ENCODE measurements around the gene MEMO1.
"Not testable (repeated sequence)": the region's sequence is repeated elsewhere in the genome, so short reads cannot be mapped to it uniquely, and the experiment has no call there.

Gene MEMO1

DNA sequence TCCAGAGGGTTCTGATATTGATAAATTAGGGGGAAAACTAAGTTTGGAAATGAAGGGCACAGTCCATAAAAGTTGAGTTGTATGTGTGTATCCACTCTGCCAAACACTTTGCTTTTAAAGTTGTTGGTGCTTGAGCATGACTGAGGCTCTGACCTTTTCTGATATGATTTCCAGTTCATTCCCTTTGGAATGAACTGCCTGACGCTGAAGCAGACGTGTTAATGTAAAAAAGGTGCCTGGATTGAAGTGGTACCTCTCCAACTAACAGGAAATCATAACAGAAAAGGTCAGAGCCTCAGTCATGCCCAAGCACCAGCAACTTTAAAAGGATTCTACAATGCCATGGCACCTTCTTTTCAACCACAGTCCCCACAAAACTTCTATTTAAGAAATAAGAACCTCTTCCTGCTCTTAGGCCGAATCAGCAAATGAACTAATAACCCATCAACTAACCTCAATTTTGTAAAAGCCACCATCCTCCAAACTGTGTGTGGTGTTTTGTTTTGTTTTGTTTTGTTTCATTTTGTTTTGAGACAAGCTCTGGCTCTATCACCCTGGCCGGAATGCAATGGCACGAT is 52.6 kb downstream of the MEMO1 start:
- no peak for ATAC-seq
- TF ChIP-seq GLIS3 (CRISPR knock-in tag; IDR thresholded peaks at IDR 0.05) (no peak), ESRRG (CRISPR knock-in tag; IDR thresholded peaks at IDR 0.05) (no peak), ISL1 (CRISPR knock-in tag; IDR thresholded peaks at IDR 0.05) (no peak), ARNTL (CRISPR knock-in tag; IDR thresholded peaks at IDR 0.05; ENCODE audit: borderline replicate concordance, low read depth) (no peak), TCF4 (CRISPR knock-in tag; IDR thresholded peaks at IDR 0.05; ENCODE audit: borderline replicate concordance) (no peak)

DNA sequence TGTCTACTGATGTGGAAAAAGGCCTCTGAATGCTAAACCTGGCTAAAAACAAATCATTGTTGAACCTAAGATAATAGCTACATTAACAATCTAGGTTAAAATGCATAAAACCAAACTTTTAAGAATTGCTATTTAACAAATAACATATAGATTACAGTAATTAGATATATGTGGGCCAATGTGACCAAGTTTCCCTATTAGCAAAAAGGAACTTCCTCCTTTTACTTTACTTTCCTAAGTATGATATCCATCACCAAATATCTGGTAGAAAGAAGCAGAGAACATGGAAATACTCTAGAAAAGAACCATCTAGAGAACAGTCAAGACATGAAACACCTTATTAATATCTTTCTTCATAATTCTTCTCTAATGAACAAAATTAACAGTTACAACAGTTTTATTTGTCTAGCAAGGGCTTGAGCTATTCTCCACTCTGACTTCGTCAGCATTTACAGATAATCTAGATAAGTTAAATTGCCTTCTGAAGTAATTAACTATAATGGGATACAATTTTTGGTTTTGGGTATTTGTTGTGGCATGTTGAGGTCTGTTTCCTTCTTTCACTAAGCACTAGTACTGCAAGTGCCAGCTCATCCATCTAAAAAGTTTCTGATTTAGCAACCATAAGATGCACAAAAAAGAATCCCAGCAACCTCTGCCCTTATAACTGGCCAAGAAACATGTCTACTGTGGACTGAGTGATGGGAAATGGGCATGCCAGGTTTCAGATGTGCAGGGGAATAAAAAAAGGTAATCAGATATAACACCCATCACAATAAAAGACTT is 53.3 kb downstream of the MEMO1 start:
- TF ChIP-seq ISL1 (CRISPR knock-in tag; IDR thresholded peaks at IDR 0.05) (no peak), TCF4 (CRISPR knock-in tag; IDR thresholded peaks at IDR 0.05; ENCODE audit: borderline replicate concordance) (no peak), GLIS3 (CRISPR knock-in tag; IDR thresholded peaks at IDR 0.05) (no peak), TOX (CRISPR knock-in tag; IDR thresholded peaks at IDR 0.05; ENCODE audit: borderline replicate concordance) (no peak)
- TF ChIP-seq, protein P1, sequence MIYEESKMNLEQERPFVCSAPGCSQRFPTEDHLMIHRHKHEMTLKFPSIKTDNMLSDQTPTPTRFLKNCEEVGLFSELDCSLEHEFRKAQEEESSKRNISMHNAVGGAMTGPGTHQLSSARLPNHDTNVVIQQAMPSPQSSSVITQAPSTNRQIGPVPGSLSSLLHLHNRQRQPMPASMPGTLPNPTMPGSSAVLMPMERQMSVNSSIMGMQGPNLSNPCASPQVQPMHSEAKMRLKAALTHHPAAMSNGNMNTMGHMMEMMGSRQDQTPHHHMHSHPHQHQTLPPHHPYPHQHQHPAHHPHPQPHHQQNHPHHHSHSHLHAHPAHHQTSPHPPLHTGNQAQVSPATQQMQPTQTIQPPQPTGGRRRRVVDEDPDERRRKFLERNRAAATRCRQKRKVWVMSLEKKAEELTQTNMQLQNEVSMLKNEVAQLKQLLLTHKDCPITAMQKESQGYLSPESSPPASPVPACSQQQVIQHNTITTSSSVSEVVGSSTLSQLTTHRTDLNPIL (CRISPR knock-in tag; IDR thresholded peaks at IDR 0.05; ENCODE audit: low read depth), result no peak
- no peak for ATAC-seq

DNA sequence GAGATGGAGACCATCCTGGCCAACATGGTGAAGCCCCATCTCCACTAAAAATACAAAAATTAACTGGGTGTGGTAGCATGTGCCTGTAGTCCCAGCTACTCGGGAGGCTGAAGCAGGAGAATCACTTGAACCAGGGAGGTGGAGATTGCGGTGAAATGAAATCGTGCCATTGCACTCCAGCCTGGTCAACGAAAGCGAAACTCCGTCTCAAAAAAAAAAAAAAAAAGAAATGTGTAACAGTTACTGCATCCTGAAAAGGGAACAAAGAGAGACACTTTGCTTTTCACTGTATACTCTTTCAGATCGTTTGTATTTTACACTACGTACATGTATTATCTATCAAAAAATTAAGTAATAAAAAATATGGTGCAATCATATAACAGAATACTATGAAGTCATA is 53.9 kb downstream of the MEMO1 start:
- ATAC-seq, result not testable (repeated sequence)

DNA sequence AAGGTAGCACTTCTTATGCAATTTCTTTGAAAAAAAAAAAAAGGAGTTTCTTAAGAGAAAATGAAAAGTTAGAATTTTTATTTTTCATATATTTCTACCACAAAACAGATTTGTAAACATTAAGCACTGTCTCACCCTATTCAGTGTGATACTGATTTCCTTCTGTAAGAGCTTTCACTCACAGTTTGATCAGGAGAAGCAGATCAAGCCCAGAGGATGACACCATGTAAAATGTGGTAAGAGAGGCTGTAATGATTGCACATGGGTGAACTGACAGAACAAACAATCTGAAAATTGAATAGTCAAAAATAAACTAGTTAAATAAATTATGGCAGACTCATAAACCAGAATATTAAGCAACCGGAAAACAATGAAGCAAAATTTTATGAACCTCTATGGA is 54.5 kb downstream of the MEMO1 start:
- ATAC-seq, result no peak
- TF ChIP-seq, protein P2, sequence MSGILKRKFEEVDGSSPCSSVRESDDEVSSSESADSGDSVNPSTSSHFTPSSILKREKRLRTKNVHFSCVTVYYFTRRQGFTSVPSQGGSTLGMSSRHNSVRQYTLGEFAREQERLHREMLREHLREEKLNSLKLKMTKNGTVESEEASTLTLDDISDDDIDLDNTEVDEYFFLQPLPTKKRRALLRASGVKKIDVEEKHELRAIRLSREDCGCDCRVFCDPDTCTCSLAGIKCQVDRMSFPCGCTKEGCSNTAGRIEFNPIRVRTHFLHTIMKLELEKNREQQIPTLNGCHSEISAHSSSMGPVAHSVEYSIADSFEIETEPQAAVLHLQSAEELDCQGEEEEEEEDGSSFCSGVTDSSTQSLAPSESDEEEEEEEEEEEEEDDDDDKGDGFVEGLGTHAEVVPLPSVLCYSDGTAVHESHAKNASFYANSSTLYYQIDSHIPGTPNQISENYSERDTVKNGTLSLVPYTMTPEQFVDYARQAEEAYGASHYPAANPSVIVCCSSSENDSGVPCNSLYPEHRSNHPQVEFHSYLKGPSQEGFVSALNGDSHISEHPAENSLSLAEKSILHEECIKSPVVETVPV (CRISPR knock-in tag; IDR thresholded peaks at IDR 0.05), result no peak
- TF ChIP-seq ZFP3 (CRISPR knock-in tag; IDR thresholded peaks at IDR 0.05), result no peak
- TF ChIP-seq, protein P3, sequence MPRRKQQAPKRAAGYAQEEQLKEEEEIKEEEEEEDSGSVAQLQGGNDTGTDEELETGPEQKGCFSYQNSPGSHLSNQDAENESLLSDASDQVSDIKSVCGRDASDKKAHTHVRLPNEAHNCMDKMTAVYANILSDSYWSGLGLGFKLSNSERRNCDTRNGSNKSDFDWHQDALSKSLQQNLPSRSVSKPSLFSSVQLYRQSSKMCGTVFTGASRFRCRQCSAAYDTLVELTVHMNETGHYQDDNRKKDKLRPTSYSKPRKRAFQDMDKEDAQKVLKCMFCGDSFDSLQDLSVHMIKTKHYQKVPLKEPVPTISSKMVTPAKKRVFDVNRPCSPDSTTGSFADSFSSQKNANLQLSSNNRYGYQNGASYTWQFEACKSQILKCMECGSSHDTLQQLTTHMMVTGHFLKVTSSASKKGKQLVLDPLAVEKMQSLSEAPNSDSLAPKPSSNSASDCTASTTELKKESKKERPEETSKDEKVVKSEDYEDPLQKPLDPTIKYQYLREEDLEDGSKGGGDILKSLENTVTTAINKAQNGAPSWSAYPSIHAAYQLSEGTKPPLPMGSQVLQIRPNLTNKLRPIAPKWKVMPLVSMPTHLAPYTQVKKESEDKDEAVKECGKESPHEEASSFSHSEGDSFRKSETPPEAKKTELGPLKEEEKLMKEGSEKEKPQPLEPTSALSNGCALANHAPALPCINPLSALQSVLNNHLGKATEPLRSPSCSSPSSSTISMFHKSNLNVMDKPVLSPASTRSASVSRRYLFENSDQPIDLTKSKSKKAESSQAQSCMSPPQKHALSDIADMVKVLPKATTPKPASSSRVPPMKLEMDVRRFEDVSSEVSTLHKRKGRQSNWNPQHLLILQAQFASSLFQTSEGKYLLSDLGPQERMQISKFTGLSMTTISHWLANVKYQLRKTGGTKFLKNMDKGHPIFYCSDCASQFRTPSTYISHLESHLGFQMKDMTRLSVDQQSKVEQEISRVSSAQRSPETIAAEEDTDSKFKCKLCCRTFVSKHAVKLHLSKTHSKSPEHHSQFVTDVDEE (CRISPR knock-in tag; IDR thresholded peaks at IDR 0.05), result no peak
- TF ChIP-seq, protein P4, sequence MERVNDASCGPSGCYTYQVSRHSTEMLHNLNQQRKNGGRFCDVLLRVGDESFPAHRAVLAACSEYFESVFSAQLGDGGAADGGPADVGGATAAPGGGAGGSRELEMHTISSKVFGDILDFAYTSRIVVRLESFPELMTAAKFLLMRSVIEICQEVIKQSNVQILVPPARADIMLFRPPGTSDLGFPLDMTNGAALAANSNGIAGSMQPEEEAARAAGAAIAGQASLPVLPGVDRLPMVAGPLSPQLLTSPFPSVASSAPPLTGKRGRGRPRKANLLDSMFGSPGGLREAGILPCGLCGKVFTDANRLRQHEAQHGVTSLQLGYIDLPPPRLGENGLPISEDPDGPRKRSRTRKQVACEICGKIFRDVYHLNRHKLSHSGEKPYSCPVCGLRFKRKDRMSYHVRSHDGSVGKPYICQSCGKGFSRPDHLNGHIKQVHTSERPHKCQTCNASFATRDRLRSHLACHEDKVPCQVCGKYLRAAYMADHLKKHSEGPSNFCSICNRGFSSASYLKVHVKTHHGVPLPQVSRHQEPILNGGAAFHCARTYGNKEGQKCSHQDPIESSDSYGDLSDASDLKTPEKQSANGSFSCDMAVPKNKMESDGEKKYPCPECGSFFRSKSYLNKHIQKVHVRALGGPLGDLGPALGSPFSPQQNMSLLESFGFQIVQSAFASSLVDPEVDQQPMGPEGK (CRISPR knock-in tag; IDR thresholded peaks at IDR 0.05; ENCODE audit: borderline replicate concordance), result no peak
- TF ChIP-seq, protein P5, sequence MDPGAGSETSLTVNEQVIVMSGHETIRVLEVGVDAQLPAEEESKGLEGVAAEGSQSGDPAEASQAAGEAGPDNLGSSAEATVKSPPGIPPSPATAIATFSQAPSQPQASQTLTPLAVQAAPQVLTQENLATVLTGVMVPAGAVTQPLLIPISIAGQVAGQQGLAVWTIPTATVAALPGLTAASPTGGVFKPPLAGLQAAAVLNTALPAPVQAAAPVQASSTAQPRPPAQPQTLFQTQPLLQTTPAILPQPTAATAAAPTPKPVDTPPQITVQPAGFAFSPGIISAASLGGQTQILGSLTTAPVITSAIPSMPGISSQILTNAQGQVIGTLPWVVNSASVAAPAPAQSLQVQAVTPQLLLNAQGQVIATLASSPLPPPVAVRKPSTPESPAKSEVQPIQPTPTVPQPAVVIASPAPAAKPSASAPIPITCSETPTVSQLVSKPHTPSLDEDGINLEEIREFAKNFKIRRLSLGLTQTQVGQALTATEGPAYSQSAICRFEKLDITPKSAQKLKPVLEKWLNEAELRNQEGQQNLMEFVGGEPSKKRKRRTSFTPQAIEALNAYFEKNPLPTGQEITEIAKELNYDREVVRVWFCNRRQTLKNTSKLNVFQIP (CRISPR knock-in tag; IDR thresholded peaks at IDR 0.05; ENCODE audit: borderline replicate concordance, low read depth), result no peak
- TF ChIP-seq BACH2 (CRISPR knock-in tag; IDR thresholded peaks at IDR 0.05; ENCODE audit: borderline replicate concordance), result no peak
- no peak for TF ChIP-seq ZNF8 (CRISPR knock-in tag; IDR thresholded peaks at IDR 0.05)
- TF ChIP-seq ZNF70 (CRISPR knock-in tag; IDR thresholded peaks at IDR 0.05), result no peak
- no peak for TF ChIP-seq TCF4 (CRISPR knock-in tag; IDR thresholded peaks at IDR 0.05; ENCODE audit: borderline replicate concordance)
- TF ChIP-seq ZC3H10 (CRISPR knock-in tag; IDR thresholded peaks at IDR 0.05), result no peak
- TF ChIP-seq, protein P1 (CRISPR knock-in tag; IDR thresholded peaks at IDR 0.05; ENCODE audit: low read depth), result no peak
- TF ChIP-seq ARNTL (CRISPR knock-in tag; IDR thresholded peaks at IDR 0.05; ENCODE audit: borderline replicate concordance, low read depth), result no peak
- no peak for TF ChIP-seq SNAI2 (CRISPR knock-in tag; IDR thresholded peaks at IDR 0.05)
- no peak for TF ChIP-seq ZFP30 (CRISPR knock-in tag; IDR thresholded peaks at IDR 0.05)

DNA sequence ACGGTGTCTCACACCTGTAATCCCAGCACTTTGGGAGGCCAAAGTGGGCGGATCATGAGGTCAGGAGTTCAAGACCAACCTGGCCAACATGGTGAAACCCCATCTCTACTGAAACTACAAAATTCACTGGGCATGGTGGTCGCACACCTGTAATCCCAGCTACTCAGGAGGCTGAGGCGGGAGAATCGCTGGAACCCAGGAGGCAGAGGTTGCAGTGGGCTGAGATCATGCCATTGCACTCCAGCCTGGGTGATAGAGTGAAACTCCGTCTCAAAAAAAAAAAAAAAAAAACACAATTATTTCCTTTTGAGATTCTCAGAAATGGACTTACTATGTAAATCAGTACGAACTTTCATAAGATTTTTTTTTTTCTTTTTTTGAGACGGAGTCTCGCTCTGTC is 57.7 kb downstream of the MEMO1 start:
- ATAC-seq, result not testable (repeated sequence)
